AG04450 (cell line): ENCODE data around the gene KRTAP1-5. TPM values are rescaled to one million over a fixed set of nuclear protein-coding genes. Genes with fewer than 3 reads are reported as not detected.

Source experiments
- CTCF ChIA-PET: fragments of 300-600, 350-600 bp; formaldehyde crosslinking; extraction: SDS; loops from one replicate; lab custom pipeline; 2022; ENCODE audit warnings: antibody characterized with exemption, inconsistent platforms; lab: Charles Lee
- POLR2A ChIA-PET: fragments of 350-600 bp; formaldehyde crosslinking; extraction: SDS; loops from one replicate; lab custom pipeline; 2021; ENCODE audit warnings: antibody characterized with exemption, inconsistent platforms; lab: Yijun Ruan, JAX
- DNase-seq: peaks from one replicate; pipeline ENCODE4 v3.0.0-alpha.2; 2011; ENCODE audit warnings: low read depth, low spot score
- H3K27ac ChIP-seq: one replicate; pipeline ENCODE4 v1.5.1; 2012; ENCODE audit warnings: low read depth, low read length, control low read depth
- H3K27me3 ChIP-seq: one replicate; pipeline ENCODE4 v1.6.0; 2012; ENCODE audit warnings: low read length; ENCODE audit not compliant: control insufficient read depth, insufficient read depth
- H3K4me3 ChIP-seq: 2 replicates; pipeline ENCODE4 v1.5.1; 2011; ENCODE audit warnings: mild to moderate bottlenecking, low read depth, low read length, control low read depth
- H3K9me3 ChIP-seq: 2 replicates; pipeline ENCODE4 v1.5.1; 2012; ENCODE audit warnings: low read length; ENCODE audit not compliant: control insufficient read depth, insufficient read depth
- polyA plus RNA-seq: library from polyadenylated mRNA; depleted of rRNA; stranded (reverse); fragments of >200 nt; gene quantifications from 2 replicates; pipeline ENCODE4 v1.2.3, GENCODE V29; 2011; rRNA removed
- small RNA-seq: library from RNA; depleted of rRNA; stranded (forward); fragments of <200 nt; gene quantifications from one replicate; pipeline ENCODE3, GENCODE V24; 2012; ENCODE audit warnings: low read depth; ENCODE audit not compliant: insufficient read length
- TF ChIP-seq, protein P1 (sequence below): IDR thresholded peaks from 2 replicates; pipeline ENCODE4 v1.5.1; 2011; ENCODE audit warnings: low read depth, low read length, control low read depth, inconsistent platforms

The KRTAP1-5 gene
- polyA plus RNA-seq, 1 experiment = 16.9 TPM

DNA sequence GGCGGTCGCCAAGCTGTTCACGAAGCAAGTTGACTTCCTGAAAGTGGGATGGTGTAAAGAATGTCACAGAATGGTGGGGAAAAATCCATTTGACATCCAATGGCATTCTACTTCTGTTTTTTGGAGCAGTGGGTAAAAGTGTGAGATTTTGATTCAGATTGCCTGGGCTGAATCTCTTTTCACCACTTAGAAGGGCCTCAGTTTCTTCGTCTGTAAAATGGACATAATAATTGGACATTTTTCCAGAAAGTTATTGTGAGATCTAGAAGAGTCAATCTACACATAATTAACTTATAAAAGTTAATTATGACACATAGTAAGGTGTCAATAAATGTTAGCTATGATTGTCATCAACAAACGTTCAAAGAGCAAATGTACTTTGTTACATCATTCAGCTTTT, 45.9 kb downstream of the KRTAP1-5 start:
- TF ChIP-seq, protein P1, sequence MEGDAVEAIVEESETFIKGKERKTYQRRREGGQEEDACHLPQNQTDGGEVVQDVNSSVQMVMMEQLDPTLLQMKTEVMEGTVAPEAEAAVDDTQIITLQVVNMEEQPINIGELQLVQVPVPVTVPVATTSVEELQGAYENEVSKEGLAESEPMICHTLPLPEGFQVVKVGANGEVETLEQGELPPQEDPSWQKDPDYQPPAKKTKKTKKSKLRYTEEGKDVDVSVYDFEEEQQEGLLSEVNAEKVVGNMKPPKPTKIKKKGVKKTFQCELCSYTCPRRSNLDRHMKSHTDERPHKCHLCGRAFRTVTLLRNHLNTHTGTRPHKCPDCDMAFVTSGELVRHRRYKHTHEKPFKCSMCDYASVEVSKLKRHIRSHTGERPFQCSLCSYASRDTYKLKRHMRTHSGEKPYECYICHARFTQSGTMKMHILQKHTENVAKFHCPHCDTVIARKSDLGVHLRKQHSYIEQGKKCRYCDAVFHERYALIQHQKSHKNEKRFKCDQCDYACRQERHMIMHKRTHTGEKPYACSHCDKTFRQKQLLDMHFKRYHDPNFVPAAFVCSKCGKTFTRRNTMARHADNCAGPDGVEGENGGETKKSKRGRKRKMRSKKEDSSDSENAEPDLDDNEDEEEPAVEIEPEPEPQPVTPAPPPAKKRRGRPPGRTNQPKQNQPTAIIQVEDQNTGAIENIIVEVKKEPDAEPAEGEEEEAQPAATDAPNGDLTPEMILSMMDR = no peak
- Histone ChIP-seq H3K27me3 (no peaks in the 10 kb centered on the region), H3K27ac (no peak overlapping the region), H3K9me3 (no peaks in the 10 kb centered on the region), H3K4me3 (no peak overlapping the region)
- ChIA-PET CTCF (interaction anchor here (0.7 to 1.1 kb wide), 2 partner anchors 27 to 341 kb away, joined by 3 read pairs; no protein-coding TSS in a partner anchor), POLR2A (no interaction called here)
- no peak for DNase-seq

DNA sequence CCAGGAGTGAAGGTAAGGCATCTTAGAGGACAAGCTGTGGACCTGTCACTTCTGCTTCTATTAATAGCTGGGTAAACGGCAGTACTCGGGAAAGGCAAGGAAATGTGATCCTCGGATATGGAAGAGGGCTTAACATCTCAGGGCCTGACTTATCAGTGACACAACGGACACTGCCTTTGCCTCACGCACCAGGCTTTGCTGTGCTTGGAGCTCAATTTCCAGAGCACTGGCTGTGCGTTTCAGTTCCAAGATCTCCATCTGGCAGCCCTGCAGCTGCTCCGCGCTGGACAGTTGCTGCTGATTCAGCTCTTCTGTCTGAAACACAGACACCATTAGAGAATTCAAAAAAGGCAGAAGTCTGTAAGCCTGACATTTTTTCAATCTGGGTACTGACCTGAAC, 46.4 kb downstream of the KRTAP1-5 start:
- Histone ChIP-seq H3K9me3 (no peaks in the 10 kb centered on the region), H3K27me3 (no peaks in the 10 kb centered on the region), H3K4me3 (no peak overlapping the region), H3K27ac (no peak overlapping the region)
- TF ChIP-seq, protein P1 = no peak
- DNase-seq = no peak
- ChIA-PET CTCF (interaction anchor here (0.7 to 1.1 kb wide), 2 partner anchors 28 to 342 kb away, joined by 3 read pairs; no protein-coding TSS in a partner anchor), POLR2A (no interaction called here)

DNA sequence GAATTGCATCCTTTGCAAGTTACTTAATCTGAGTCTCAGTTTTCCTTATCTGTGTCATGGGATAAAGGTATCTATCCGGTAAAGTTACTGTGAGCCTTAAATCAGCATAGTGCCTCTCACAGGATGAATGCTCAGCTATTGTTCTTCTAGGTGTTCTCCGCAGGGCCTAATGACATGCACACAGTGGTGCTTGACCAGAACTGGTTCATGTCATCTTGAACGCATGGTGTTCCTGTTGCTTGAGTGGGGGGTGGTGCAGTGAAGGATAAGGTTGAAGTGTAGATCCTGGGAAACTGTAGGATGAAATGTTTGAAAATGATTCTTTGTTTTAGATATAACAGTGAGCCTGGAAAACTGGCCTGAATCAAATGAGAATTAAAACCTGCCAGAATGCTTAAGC, 46.9 kb downstream of the KRTAP1-5 start:
- POLR2A ChIA-PET = no interaction called here
- DNase-seq = no peak
- Histone ChIP-seq H3K27me3 (no peaks in the 10 kb centered on the region), H3K4me3 (no peak overlapping the region), H3K9me3 (no peaks in the 10 kb centered on the region), H3K27ac (no peak overlapping the region)
- TF ChIP-seq, protein P1 = no peak
- CTCF ChIA-PET = interaction anchor here (1.1 kb wide), 1 partner anchor 342 kb away, joined by 3 read pairs; no protein-coding TSS in a partner anchor

DNA sequence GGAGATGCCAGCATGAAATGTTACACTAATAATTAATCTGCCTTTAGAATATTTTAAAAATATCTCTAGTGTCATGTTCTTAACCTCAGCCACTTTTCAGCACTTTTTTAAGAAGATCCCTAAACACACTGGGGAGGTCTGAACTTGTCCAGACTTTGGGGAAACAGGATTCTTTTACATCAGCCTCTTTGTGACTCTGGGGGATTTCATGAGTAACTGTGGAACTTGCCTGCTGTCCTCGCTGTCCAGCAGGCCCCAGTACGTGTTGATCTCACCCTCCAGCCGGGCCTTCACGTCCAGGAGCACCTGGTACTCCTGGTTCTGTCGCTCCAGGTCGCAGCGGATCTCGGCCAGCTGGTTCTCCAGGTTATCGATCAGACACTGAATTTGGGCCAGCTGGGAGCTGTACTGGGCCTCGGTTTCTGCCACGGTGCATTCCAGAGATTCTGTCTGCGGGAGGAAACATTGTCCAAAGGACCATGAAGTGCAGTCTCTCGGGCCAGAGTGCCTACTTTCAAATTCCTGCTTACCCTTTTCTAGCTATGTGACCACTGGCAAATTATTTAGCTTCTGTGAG, 48.3 kb downstream of the KRTAP1-5 start:
- no peaks in the 10 kb centered on the region for H3K9me3 ChIP-seq
- no peaks in the 10 kb centered on the region for H3K27me3 ChIP-seq
- no peak overlapping the region for H3K27ac ChIP-seq
- no peak for DNase-seq
- ChIA-PET POLR2A (no interaction called here), CTCF (no interaction called here)
- H3K4me3 ChIP-seq = no peak overlapping the region
- TF ChIP-seq, protein P1 = no peak

Small RNA genes lying within 50 kb of the gene (small RNA-seq; reads per million reads assigned to genes)
- not detected for gene KRTAP3-4P

Other genes starting within 250 kb of the KRTAP1-5 start
- gene KRT27, start 244.7 kb downstream of the KRTAP1-5 start, polyA plus RNA-seq = not detected in 2 replicates
- not detected in 2 replicates for gene KRT28, start 227.2 kb downstream of the KRTAP1-5 start, polyA plus RNA-seq
- 35.4 and 35.8 TPM in 2 replicates for gene KRT10, start 204.6 kb downstream of the KRTAP1-5 start, polyA plus RNA-seq
- not detected in 2 replicates for gene KRT12, start 160.0 kb downstream of the KRTAP1-5 start, polyA plus RNA-seq
- not detected in 2 replicates for gene KRT20, start 142.0 kb downstream of the KRTAP1-5 start, polyA plus RNA-seq
- gene KRT23, start 89.6 kb downstream of the KRTAP1-5 start, polyA plus RNA-seq = 0.06 TPM in 1 of 2 replicates, not detected in the other
- gene KRT39, start 60.3 kb downstream of the KRTAP1-5 start, polyA plus RNA-seq = 0.11 TPM in 1 of 2 replicates, not detected in the other
- not detected in 2 replicates for gene KRT40, start 42.9 kb downstream of the KRTAP1-5 start, polyA plus RNA-seq
- not detected in 2 replicates for gene KRTAP3-3, start 33.0 kb downstream of the KRTAP1-5 start, polyA plus RNA-seq
- not detected in 2 replicates for gene KRTAP3-2, start 27.3 kb downstream of the KRTAP1-5 start, polyA plus RNA-seq
- not detected in 2 replicates for gene KRTAP3-1, start 18.1 kb downstream of the KRTAP1-5 start, polyA plus RNA-seq
- not detected in 2 replicates for gene KRTAP1-4, start 3.0 kb upstream of the KRTAP1-5 start, polyA plus RNA-seq
- gene KRTAP1-3, start 7.7 kb upstream of the KRTAP1-5 start, polyA plus RNA-seq = not detected in 2 replicates
- 0.19 and 0.27 TPM in 2 replicates for gene KRTAP1-1, start 14.2 kb upstream of the KRTAP1-5 start, polyA plus RNA-seq
- not detected in 2 replicates for gene KRTAP2-1, start 20.1 kb upstream of the KRTAP1-5 start, polyA plus RNA-seq
- gene KRTAP2-2, start 28.0 kb upstream of the KRTAP1-5 start, polyA plus RNA-seq = not detected in 2 replicates
- 1.3 and 2.5 TPM in 2 replicates for gene KRTAP2-3, start 32.9 kb upstream of the KRTAP1-5 start, polyA plus RNA-seq
- gene KRTAP2-4, start 38.7 kb upstream of the KRTAP1-5 start, polyA plus RNA-seq = not detected in 2 replicates
- not detected in 2 replicates for gene KRTAP4-7, start 56.9 kb upstream of the KRTAP1-5 start, polyA plus RNA-seq
- gene KRTAP4-8, start 70.9 kb upstream of the KRTAP1-5 start, polyA plus RNA-seq = not detected in 2 replicates
- not detected in 2 replicates for gene KRTAP4-16, start 75.0 kb upstream of the KRTAP1-5 start, polyA plus RNA-seq
- not detected in 2 replicates for gene KRTAP4-9, start 78.2 kb upstream of the KRTAP1-5 start, polyA plus RNA-seq
- gene KRTAP4-11, start 91.2 kb upstream of the KRTAP1-5 start, polyA plus RNA-seq = not detected in 2 replicates
- gene KRTAP4-12, start 97.0 kb upstream of the KRTAP1-5 start, polyA plus RNA-seq = not detected in 2 replicates
- gene KRTAP4-6, start 113.3 kb upstream of the KRTAP1-5 start, polyA plus RNA-seq = not detected in 2 replicates
- gene KRTAP4-5, start 122.6 kb upstream of the KRTAP1-5 start, polyA plus RNA-seq = not detected in 2 replicates
- not detected in 2 replicates for gene KRTAP4-4, start 133.5 kb upstream of the KRTAP1-5 start, polyA plus RNA-seq
- not detected in 2 replicates for gene KRTAP4-3, start 141.0 kb upstream of the KRTAP1-5 start, polyA plus RNA-seq
- not detected in 2 replicates for gene KRTAP4-2, start 151.0 kb upstream of the KRTAP1-5 start, polyA plus RNA-seq
- gene KRTAP4-1, start 157.7 kb upstream of the KRTAP1-5 start, polyA plus RNA-seq = not detected in 2 replicates
- not detected in 2 replicates for gene KRTAP9-1, start 162.7 kb upstream of the KRTAP1-5 start, polyA plus RNA-seq
- gene KRTAP9-2, start 199.4 kb upstream of the KRTAP1-5 start, polyA plus RNA-seq = not detected in 2 replicates
- not detected in 2 replicates for gene KRTAP9-3, start 205.2 kb upstream of the KRTAP1-5 start, polyA plus RNA-seq
- gene KRTAP9-8, start 210.8 kb upstream of the KRTAP1-5 start, polyA plus RNA-seq = not detected in 2 replicates
- gene KRTAP9-4, start 222.5 kb upstream of the KRTAP1-5 start, polyA plus RNA-seq = not detected in 2 replicates
- not detected in 2 replicates for gene KRTAP9-9, start 228.2 kb upstream of the KRTAP1-5 start, polyA plus RNA-seq
- not detected in 2 replicates for gene KRTAP9-6, start 238.2 kb upstream of the KRTAP1-5 start, polyA plus RNA-seq
- not detected in 2 replicates for gene KRTAP9-7, start 248.5 kb upstream of the KRTAP1-5 start, polyA plus RNA-seq